Gastrocnemius medialis (tissue), 4 donors: ENCODE results near the gene ZNF425.

Experiments
- POLR2A ChIP-seq, 2 donors: fragments of 450-650 bp; IDR thresholded peaks; one replicate each; pipeline ENCODE4 v1.6.1; 2017; ENCODE audit warnings: antibody characterized with exemption in 2 of 2, mild to moderate bottlenecking in 2 of 2, moderate library complexity in 2 of 2
- TF ChIP-seq, protein P1 (sequence below), 5 experiments: fragments of 450-650 bp in 3 of 5; fragments of 200-600 bp in 2 of 5; sonication (generic) in 2 of 5; IDR thresholded peaks in 4 of 5; conservative IDR thresholded peaks in 1 of 5; 1 replicate in 4 of 5; 2 replicates in 1 of 5; pipeline ENCODE4 v1.5.1; 2016 to 2019; ENCODE audit warnings: antibody characterized with exemption in 5 of 5, mild to moderate bottlenecking in 3 of 5, moderate library complexity in 3 of 5

DNA sequence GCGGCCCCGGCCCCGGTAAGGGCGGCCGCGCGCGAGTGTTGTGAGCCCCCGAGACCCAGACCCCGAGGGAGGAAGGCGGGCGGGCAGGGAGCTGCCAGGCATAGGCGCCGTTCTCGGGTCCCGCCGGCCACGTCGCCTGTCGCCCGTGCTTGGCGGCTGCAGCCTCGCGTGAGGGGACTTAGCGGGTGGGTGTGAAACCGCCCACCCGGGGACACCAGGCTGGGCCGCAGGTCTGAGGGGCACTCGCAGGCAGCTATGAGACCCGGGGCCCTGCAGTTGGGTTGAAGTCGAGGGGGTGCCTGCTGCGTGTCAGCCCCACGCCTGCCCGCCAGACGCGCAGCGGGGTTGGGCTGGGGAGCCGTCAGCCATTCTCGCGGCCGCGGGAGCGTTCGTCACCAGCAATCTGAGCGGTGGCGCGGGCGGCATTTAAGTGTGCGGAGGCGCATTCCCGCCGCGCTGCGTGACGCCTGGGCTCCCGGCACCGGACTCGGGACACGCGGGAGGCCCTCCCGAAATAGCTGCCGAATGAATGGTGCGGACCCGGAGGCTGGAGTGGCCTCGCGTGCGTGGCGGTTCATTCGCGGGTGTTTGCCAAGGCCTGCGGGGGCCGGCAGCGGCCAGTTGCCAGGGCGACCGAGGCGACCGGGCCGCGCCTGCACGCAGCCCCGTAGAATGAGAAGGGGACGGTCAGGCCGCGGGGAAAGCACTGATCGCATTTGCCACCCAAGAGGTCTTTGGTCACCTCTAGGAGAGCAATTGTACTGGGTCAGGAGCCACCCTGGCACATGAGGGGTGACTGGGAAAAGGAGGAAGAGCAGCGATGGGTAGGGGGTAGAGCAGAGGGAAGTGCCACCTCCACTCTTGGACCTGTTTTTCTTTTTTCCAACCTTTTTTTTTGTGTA lies 21.9 kb upstream of the ZNF425 start:
- TF ChIP-seq, protein P1, sequence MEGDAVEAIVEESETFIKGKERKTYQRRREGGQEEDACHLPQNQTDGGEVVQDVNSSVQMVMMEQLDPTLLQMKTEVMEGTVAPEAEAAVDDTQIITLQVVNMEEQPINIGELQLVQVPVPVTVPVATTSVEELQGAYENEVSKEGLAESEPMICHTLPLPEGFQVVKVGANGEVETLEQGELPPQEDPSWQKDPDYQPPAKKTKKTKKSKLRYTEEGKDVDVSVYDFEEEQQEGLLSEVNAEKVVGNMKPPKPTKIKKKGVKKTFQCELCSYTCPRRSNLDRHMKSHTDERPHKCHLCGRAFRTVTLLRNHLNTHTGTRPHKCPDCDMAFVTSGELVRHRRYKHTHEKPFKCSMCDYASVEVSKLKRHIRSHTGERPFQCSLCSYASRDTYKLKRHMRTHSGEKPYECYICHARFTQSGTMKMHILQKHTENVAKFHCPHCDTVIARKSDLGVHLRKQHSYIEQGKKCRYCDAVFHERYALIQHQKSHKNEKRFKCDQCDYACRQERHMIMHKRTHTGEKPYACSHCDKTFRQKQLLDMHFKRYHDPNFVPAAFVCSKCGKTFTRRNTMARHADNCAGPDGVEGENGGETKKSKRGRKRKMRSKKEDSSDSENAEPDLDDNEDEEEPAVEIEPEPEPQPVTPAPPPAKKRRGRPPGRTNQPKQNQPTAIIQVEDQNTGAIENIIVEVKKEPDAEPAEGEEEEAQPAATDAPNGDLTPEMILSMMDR (IDR thresholded peaks at IDR 0.05 in 4 of 5, conservative IDR thresholded peaks at IDR 0.05 in 1 of 5) = no peak
- TF ChIP-seq POLR2A (IDR thresholded peaks at IDR 0.05) = no peak
